H1 (cell line): ENCODE results near the gene TRIOBP. TPM values are rescaled to one million over a fixed set of nuclear protein-coding genes. Genes with fewer than 3 reads are reported as not detected.

Experiments
- CBX8 ChIP-seq: fragments of 300-800, 300-1000 bp; sonication (generic); IDR thresholded peaks from 2 replicates; pipeline ENCODE4 v1.7.1; 2016; ENCODE audit warnings: low read depth, low read length, borderline replicate concordance
- CHD1 ChIP-seq: IDR thresholded peaks from 2 replicates; pipeline ENCODE4 v1.6.1; 2012; ENCODE audit warnings: low read depth, low read length, improper control_type of control experiment
- EGR1 ChIP-seq: IDR thresholded peaks from 2 replicates; pipeline ENCODE4 v1.6.1; 2011; ENCODE audit warnings: low read depth, low read length, borderline replicate concordance
- HDAC6 ChIP-seq: IDR thresholded peaks from one replicate; pipeline ENCODE4 v1.7.1; 2012; ENCODE audit warnings: low read depth, mild to moderate bottlenecking, inconsistent platforms, low read length, moderate library complexity
- NANOG ChIP-seq: IDR thresholded peaks from 2 replicates; pipeline ENCODE4 v1.6.1; 2011; ENCODE audit warnings: low read length, low read depth, mild to moderate bottlenecking, inconsistent platforms; ENCODE audit not compliant: insufficient read depth, poor library complexity, severe bottlenecking
- TAF1 ChIP-seq: IDR thresholded peaks from 2 replicates; pipeline ENCODE4 v1.6.1; 2011; ENCODE audit warnings: mild to moderate bottlenecking, low read depth, low read length
- TAF7 ChIP-seq: optimal IDR thresholded peaks from 2 replicates; pipeline ENCODE3; 2011; ENCODE audit warnings: low read depth, mild to moderate bottlenecking, inconsistent platforms, low read length, moderate library complexity, borderline replicate concordance
- TEAD4 ChIP-seq: IDR thresholded peaks from 2 replicates; pipeline ENCODE4 v1.6.1; 2012; ENCODE audit warnings: low read depth, low read length, inconsistent platforms, mixed read lengths
- YY1 ChIP-seq: IDR thresholded peaks from 2 replicates; pipeline ENCODE4 v1.6.1; 2011; ENCODE audit warnings: low read depth, mild to moderate bottlenecking, low read length
- polyA plus RNA-seq, 7 experiments: library from polyadenylated mRNA; depleted of rRNA in 3 of 7; stranded (reverse) in 5 of 7; unstranded in 2 of 7; fragments of >200 nt in 5 of 7; fragments of 200-250 nt in 2 of 7; gene quantifications; 1 replicate in 5 of 7; 2 replicates in 1 of 7; 4 replicates in 1 of 7; pipeline versions ENCODE4 v1.2.1 to v1.2.3, GENCODE V29; 2011 to 2013; ENCODE audit warnings: missing spikeins in 2 of 7, mixed read lengths in 2 of 7
- total RNA-seq: library from RNA; stranded (reverse); fragmentation: NEBNext Ultra II Directional; extraction: Animal tissue kit (Norgen Biotek cat#: 25700); gene quantifications from 2 replicates; pipeline ENCODE4 v1.2.1, GENCODE V29; 2021
- TF ChIP-seq, protein P1 (sequence below): fragments of 300-600 bp; sonication (generic); IDR thresholded peaks from 2 replicates; pipeline ENCODE4 v1.7.1; 2012; ENCODE audit warnings: low read length, moderate library complexity, mild to moderate bottlenecking, inconsistent platforms; ENCODE audit not compliant: insufficient replicate concordance

The TRIOBP gene
- total and polyA plus RNA-seq, 2 of the 8 experiments (the other 6 are each of a cell fraction or from before 2014, with no cell fraction given): 18.2 to 27.3 TPM

DNA sequence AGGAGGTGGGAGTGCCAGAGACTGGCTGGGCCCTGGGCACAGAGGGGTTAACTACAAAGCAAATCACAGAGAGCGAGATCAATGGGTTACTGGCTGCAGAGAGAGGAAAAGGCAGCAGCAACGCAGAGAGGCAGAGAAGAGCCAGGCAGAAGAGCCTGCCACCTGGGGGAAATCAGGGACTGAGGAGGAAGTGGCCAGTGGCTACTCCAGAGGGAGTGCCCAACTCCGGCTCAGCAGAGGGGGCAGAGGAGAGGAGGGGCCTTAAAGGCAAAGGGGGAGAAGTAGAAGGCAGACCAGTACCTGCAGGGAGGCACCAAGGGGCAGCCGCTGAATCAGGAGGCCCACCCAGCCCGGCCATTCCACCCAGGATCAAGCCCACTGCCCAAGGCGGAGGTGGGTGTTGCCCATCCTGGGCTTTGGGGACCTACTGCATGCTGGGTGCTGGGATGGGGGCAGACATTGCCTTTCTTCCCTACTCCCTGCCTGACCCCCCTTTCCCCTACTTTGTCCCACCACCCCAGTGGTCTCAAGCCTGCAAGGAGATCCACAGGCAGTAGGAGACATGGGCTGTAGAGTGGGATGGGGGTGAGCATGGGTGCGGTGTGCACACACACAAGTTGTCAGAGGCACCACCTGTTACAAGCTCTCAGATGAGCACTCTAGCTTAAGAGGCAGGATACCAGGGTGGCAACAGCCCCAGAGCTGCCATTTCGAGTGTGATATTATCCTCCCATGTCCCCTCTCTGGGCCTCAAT lies 125.4 kb downstream of the TRIOBP start (continued):
- TF ChIP-seq TAF7 (no peak), NANOG (no peak), HDAC6 (no peak), YY1 (0 out of 2 replicates have a peak, but pooled peaks have one; percentile 28), CBX8 (no peak), TEAD4 (no peak), CHD1 (no peak), TAF1 (0 out of 2 replicates have a peak, but pooled peaks have one; percentile 52), EGR1 (peak; percentile 73)
- TF ChIP-seq, protein P1, sequence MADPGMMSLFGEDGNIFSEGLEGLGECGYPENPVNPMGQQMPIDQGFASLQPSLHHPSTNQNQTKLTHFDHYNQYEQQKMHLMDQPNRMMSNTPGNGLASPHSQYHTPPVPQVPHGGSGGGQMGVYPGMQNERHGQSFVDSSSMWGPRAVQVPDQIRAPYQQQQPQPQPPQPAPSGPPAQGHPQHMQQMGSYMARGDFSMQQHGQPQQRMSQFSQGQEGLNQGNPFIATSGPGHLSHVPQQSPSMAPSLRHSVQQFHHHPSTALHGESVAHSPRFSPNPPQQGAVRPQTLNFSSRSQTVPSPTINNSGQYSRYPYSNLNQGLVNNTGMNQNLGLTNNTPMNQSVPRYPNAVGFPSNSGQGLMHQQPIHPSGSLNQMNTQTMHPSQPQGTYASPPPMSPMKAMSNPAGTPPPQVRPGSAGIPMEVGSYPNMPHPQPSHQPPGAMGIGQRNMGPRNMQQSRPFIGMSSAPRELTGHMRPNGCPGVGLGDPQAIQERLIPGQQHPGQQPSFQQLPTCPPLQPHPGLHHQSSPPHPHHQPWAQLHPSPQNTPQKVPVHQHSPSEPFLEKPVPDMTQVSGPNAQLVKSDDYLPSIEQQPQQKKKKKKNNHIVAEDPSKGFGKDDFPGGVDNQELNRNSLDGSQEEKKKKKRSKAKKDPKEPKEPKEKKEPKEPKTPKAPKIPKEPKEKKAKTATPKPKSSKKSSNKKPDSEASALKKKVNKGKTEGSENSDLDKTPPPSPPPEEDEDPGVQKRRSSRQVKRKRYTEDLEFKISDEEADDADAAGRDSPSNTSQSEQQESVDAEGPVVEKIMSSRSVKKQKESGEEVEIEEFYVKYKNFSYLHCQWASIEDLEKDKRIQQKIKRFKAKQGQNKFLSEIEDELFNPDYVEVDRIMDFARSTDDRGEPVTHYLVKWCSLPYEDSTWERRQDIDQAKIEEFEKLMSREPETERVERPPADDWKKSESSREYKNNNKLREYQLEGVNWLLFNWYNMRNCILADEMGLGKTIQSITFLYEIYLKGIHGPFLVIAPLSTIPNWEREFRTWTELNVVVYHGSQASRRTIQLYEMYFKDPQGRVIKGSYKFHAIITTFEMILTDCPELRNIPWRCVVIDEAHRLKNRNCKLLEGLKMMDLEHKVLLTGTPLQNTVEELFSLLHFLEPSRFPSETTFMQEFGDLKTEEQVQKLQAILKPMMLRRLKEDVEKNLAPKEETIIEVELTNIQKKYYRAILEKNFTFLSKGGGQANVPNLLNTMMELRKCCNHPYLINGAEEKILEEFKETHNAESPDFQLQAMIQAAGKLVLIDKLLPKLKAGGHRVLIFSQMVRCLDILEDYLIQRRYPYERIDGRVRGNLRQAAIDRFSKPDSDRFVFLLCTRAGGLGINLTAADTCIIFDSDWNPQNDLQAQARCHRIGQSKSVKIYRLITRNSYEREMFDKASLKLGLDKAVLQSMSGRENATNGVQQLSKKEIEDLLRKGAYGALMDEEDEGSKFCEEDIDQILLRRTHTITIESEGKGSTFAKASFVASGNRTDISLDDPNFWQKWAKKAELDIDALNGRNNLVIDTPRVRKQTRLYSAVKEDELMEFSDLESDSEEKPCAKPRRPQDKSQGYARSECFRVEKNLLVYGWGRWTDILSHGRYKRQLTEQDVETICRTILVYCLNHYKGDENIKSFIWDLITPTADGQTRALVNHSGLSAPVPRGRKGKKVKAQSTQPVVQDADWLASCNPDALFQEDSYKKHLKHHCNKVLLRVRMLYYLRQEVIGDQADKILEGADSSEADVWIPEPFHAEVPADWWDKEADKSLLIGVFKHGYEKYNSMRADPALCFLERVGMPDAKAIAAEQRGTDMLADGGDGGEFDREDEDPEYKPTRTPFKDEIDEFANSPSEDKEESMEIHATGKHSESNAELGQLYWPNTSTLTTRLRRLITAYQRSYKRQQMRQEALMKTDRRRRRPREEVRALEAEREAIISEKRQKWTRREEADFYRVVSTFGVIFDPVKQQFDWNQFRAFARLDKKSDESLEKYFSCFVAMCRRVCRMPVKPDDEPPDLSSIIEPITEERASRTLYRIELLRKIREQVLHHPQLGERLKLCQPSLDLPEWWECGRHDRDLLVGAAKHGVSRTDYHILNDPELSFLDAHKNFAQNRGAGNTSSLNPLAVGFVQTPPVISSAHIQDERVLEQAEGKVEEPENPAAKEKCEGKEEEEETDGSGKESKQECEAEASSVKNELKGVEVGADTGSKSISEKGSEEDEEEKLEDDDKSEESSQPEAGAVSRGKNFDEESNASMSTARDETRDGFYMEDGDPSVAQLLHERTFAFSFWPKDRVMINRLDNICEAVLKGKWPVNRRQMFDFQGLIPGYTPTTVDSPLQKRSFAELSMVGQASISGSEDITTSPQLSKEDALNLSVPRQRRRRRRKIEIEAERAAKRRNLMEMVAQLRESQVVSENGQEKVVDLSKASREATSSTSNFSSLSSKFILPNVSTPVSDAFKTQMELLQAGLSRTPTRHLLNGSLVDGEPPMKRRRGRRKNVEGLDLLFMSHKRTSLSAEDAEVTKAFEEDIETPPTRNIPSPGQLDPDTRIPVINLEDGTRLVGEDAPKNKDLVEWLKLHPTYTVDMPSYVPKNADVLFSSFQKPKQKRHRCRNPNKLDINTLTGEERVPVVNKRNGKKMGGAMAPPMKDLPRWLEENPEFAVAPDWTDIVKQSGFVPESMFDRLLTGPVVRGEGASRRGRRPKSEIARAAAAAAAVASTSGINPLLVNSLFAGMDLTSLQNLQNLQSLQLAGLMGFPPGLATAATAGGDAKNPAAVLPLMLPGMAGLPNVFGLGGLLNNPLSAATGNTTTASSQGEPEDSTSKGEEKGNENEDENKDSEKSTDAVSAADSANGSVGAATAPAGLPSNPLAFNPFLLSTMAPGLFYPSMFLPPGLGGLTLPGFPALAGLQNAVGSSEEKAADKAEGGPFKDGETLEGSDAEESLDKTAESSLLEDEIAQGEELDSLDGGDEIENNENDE: no peak
